Lung (tissue), 12 donors: ENCODE data around the gene GNA12. TPM values are rescaled to one million over a fixed set of nuclear protein-coding genes. Genes with fewer than 3 reads are reported as not detected.

Experiments
- ATAC-seq: fragments of 200-7000 bp; cut with Tn5 transposase; one replicate; pipeline ENCODE4 v1.9.1; 2020; ENCODE audit warnings: moderate number of reproducible peaks; ENCODE audit not compliant: insufficient read depth, low FRiP score
- DNase-seq, 3 donors: peaks; one replicate each; pipeline ENCODE4 v3.0.0-alpha.2; 2013 to 2017
- H3K27ac ChIP-seq, 2 donors: one replicate each; pipeline ENCODE4 v1.5.1; 2013; ENCODE audit warnings: mild to moderate bottlenecking in 2 of 2, moderate library complexity in 2 of 2, control low read depth in 1 of 2, inconsistent platforms in 1 of 2, low read depth in 1 of 2, low read length in 1 of 2
- H3K27me3 ChIP-seq, 3 donors: one replicate each; pipeline ENCODE4 v1.5.1; 2013; ENCODE audit warnings: low read length in 2 of 3; ENCODE audit not compliant: control insufficient read depth in 3 of 3, insufficient read depth in 3 of 3
- H3K36me3 ChIP-seq, 4 donors: one replicate each; pipeline ENCODE4 v1.5.1; 2013; ENCODE audit warnings: low read length in 4 of 4, mild to moderate bottlenecking in 1 of 4, moderate library complexity in 1 of 4; ENCODE audit not compliant: control insufficient read depth in 4 of 4, insufficient read depth in 4 of 4
- H3K4me1 ChIP-seq, 5 donors: one replicate each; pipeline ENCODE4 v1.5.1; 2013; ENCODE audit warnings: low read length in 5 of 5, mild to moderate bottlenecking in 2 of 5, moderate library complexity in 1 of 5; ENCODE audit not compliant: control insufficient read depth in 5 of 5, insufficient read depth in 5 of 5
- H3K4me3 ChIP-seq: one replicate; pipeline ENCODE4 v1.5.1; 2013; ENCODE audit warnings: mild to moderate bottlenecking, control low read depth, moderate library complexity
- H3K9ac ChIP-seq, 2 donors: one replicate each; pipeline ENCODE4 v1.5.1; 2013; ENCODE audit warnings: low read length in 2 of 2, control low read depth in 1 of 2; ENCODE audit not compliant: insufficient read depth in 1 of 2
- H3K9me3 ChIP-seq, 4 donors: one replicate each; pipeline ENCODE4 v1.5.1; 2013; ENCODE audit warnings: low read length in 3 of 4, mild to moderate bottlenecking in 1 of 4, moderate library complexity in 1 of 4; ENCODE audit not compliant: control insufficient read depth in 4 of 4, insufficient read depth in 3 of 4
- WGBS, 2 donors: extraction: QIAGEN DNeasy Blood & Tissue Kit; methylation state at CpG; one replicate each; pipeline ENCODE4 v1.1.7; 2013; 5-methylcytosine and 5-hydroxymethylcytosine counted together
- polyA plus RNA-seq, 2 donors: library from polyadenylated mRNA; stranded (reverse); fragments of 200-250 nt; gene quantifications; one replicate each; pipeline ENCODE4 v1.2.1, GENCODE V29; 2013
- total RNA-seq, 2 donors: library from RNA; depleted of rRNA in 1 of 2; stranded (reverse); fragments of >200 nt in 1 of 2; gene quantifications; one replicate each; pipeline ENCODE4 v1.2.1, GENCODE V29; 2014 to 2021
- TF ChIP-seq, protein P1 (sequence below): IDR thresholded peaks from 2 replicates; pipeline ENCODE4 v1.5.1; 2012; ENCODE audit warnings: mild to moderate bottlenecking; ENCODE audit errors: control extremely low read depth, extremely low read depth
- donor health status: control.
- donor health status: control.
- donor health status: Bipolar disorder and iron deficiency.
- donor health status: healthy.
- donor health status: DM: yes; HTN: yes; CAD: no.

The GNA12 gene
- total and polyA plus RNA-seq, 4 donors = 11.0 to 51.9 (median 33.5) TPM

DNA sequence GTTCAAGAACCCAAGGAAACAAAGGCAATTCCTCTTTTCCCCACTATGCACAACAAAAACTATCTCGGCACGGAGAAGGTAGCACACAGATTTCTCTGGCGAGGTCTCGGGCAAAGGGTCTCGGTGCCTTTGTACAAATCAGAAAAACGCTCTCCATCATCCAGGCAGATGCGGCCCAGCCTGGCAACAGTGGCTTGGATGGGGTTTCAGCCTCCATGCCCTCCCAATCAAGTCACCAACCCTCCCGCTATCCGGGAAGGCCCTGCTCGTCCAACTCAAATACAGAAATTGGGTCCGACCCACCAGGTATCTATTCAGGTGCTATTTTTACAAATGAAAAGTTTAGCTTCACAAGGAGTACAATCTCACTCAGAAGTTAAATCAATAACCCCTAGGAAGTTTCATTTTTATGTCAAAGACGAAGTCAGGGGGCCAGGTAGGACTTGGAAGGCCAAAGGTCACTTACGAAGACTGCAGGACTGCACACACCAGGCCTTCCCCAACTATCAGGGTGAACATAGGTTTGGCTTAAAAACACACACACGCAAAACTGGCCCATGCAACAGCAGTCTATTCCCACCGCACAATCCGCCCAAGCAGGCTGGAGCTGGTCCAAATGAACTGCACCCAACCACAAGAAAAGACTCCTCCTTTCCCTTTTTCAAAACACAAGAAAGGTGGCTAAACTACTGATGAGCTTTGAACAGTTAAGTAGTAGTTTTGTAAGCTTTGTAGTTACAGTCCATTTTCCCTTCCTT lies 43.0 kb downstream of the GNA12 start:
- DNase-seq = peak in 2 of 3 donors; percentile 72 to 91

GRCh38 chr7:2800220-2800930 lies 43.7 kb downstream of the GNA12 start:
- no peak overlapping the region for H3K27ac ChIP-seq

More for the DNA sequence above, 43.0 kb downstream of the GNA12 start:
- peak overlapping the region in 1 of 2 donors; percentile 71 for H3K27ac ChIP-seq
- no peak for ATAC-seq
- peaks cover 0 to 2% (median 0%) of the 10 kb centered on the region in 4 donors for H3K9me3 ChIP-seq
- H3K9ac ChIP-seq = peak overlapping the region in 1 of 2 donors; percentile 85
- TF ChIP-seq, protein P1, sequence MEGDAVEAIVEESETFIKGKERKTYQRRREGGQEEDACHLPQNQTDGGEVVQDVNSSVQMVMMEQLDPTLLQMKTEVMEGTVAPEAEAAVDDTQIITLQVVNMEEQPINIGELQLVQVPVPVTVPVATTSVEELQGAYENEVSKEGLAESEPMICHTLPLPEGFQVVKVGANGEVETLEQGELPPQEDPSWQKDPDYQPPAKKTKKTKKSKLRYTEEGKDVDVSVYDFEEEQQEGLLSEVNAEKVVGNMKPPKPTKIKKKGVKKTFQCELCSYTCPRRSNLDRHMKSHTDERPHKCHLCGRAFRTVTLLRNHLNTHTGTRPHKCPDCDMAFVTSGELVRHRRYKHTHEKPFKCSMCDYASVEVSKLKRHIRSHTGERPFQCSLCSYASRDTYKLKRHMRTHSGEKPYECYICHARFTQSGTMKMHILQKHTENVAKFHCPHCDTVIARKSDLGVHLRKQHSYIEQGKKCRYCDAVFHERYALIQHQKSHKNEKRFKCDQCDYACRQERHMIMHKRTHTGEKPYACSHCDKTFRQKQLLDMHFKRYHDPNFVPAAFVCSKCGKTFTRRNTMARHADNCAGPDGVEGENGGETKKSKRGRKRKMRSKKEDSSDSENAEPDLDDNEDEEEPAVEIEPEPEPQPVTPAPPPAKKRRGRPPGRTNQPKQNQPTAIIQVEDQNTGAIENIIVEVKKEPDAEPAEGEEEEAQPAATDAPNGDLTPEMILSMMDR = no peak
- peaks cover 22 to 75% (median 37%) of the 10 kb centered on the region in 5 donors for H3K4me1 ChIP-seq
- H3K27me3 ChIP-seq = no peaks in the 10 kb centered on the region
- no peak overlapping the region for H3K4me3 ChIP-seq
- no peaks in the 10 kb centered on the region for H3K36me3 ChIP-seq
- 78 to 81% methylated on average over 16 of the region's 16 CpGs for WGBS, 2 donors

DNA sequence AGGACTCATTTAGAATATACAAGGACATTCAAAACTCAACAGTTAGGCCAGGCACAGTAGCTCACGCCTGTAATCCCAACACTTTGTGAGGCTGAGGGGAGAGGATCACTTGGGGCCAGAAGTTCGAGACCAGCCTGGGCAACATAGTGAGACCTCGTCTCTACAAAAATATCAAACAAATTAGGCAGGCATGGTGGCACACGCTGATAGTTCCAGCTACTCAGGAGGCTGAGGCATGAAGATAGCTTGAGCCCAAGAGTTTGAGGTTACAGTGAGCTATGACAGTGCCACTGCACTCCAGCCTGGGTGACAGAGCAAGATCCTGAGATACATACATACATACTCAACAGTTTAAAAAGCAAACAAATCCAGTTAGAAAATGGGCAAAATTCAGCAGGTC lies 44.9 kb downstream of the GNA12 start:
- no peak overlapping the region for H3K4me3 ChIP-seq

More at GRCh38 chr7:2800220-2800930, 43.7 kb downstream of the GNA12 start:
- Histone ChIP-seq H3K36me3 (no peaks in the 10 kb centered on the region), H3K9me3 (peaks cover 0 to 2% (median 0%) of the 10 kb centered on the region in 4 donors), H3K9ac (peak overlapping the region in 1 of 2 donors; percentile 85), H3K4me1 (peaks cover 22 to 72% (median 37%) of the 10 kb centered on the region in 5 donors), H3K4me3 (no peak overlapping the region), H3K27me3 (no peaks in the 10 kb centered on the region)
- DNase-seq (no peak), ATAC-seq (no peak)
- TF ChIP-seq, protein P1 = no peak
- WGBS, 2 donors = 90 to 92% methylated on average over 14 of the region's 14 CpGs

More for the DNA sequence above, 44.9 kb downstream of the GNA12 start:
- 92 to 94% methylated on average over 4 of the region's 4 CpGs for WGBS, 2 donors
- H3K4me1 ChIP-seq = peaks cover 19 to 61% (median 33%) of the 10 kb centered on the region in 5 donors
- no peak for ATAC-seq
- peaks cover 0 to 5% (median 1%) of the 10 kb centered on the region in 4 donors for H3K36me3 ChIP-seq
- no peak overlapping the region for H3K27ac ChIP-seq
- H3K9me3 ChIP-seq = peaks cover 0 to 2% (median 0%) of the 10 kb centered on the region in 4 donors
- TF ChIP-seq, protein P1 = no peak
- no peak overlapping the region for H3K9ac ChIP-seq
- DNase-seq = no peak
- no peaks in the 10 kb centered on the region for H3K27me3 ChIP-seq
